ENCODE data around the gene C9orf152.

The C9orf152 gene

DNA sequence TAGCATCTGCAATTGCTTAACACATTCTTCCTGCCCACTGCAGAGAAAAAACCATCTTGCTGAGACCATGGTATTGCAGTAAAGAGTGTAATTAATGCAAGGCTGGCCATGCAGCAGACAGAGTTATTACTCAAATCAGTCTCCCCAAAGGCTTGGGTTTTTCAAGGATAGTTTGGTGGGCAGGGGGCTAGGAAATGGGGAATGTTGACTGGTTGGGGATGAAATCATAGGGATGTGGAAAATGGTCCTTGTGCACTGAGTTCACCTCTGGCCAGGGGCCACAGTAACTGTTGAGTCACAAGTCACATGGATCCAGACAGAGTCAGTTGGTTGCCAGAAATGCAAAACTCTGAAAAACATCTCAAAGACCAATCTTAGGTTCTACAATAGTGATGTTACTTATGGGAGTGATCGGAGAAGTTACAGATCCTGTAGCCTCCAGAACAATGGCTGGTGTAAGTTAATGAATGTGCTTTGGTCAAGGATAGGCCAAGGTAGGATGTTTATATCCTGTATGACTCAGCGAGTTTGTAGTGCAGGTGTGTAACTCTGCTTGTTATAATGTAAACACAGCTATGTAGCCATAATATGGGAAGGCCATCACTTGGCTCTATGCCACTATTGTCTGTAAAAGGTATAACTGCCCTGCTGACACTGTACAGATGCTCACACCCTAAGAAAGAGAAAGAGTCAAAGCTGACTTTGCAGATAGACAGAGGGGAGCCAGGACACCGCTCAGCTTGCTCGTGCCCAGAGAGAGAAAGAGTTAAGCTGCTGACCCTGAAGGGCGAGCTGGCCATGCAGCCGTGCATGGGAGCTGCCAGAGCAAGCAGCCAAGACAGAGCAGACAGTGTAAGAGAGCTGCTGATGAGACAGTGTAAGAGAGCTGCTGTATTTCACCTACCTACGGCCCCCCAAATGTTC, 27.2 kb downstream of the C9orf152 start:
- peak; percentile 80 for DNase-seq (ENCODE audit: low read depth)

DNA sequence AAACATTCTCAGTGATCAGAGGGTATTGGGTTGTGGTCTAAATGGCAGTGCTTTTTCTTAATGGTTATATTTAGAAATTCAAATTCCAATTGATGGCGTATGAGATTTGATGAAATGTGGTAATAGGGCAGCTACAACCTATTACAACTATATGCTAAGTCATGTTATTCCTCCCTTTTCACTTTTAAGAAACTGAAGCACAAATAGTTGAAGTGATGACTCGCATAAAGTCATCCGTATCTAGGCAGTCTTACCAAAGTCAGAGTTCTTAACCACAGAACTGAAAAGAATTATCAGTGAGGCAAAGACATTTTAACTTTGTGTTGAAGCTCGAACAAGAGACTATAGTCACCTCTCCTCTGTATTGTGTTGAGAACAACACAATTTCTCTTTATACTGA, 28.2 kb downstream of the C9orf152 start:
- DNase-seq (ENCODE audit: low read depth), result peak; percentile 87

GRCh38 chr9:110178281-110178680, 29.7 kb downstream of the C9orf152 start:
- DNase-seq (ENCODE audit: low read depth), result no peak

DNA sequence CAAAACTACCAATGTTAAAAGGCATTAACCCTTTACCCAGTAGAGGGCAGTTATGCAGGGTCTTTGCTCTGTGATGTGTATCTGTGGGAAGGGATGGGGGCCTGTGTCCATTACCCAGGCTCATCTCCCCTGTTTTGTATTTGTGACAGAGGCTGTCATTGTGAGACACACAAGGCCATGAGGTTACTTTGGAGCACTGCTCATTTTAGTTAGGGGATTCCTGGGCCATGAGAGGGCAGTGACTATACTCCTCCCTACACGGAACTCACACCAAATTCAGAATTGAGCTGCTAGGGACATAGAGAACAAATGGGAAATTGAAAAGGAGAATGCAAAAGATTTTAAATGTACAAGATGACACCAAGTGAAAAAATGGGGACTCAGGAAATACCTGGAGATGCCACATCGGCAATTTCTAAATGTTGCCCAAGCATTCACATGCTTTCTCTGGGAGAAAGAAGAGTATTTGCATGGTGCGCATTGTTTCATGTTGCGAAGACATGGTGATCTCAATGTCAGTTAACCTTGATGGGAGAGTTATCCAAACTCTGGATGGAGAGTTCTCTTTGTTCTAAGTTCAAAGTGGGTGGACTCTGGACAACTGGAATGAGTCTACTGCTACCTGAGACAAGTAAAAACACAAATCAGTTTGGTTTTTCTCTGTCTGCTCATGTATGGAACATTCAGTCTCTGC, 32.5 kb downstream of the C9orf152 start:
- no peak for DNase-seq (ENCODE audit: low read depth)

- no peak for DNase-seq (ENCODE audit: low read depth)
These were observed 34.7 kb downstream of the C9orf152 start for GRCh38 chr9:110173322-110173642.

GRCh38 chr9:110170357-110171257, 37.4 kb downstream of the C9orf152 start:
- no peak for DNase-seq (ENCODE audit: low read depth)

DNA sequence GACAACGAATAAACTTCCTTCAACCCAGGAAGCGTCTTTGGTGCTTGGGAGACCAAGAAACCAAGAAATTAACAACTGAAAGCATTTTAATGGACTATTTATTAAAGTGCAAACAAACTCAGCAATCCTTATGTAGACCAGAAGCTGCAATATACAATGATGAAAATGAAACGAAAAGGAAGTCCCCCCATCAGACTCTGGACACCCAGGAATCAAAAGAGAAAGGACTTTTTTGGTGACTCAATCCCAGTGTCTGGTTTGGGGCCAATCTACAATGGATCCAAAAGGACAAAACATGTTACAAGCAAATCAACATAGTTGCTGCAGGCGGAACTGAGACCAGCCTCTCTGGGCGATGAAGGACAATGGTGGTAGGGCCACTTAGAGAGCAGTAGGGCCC, 39.5 kb downstream of the C9orf152 start:
- DNase-seq (ENCODE audit: low read depth), result no peak

DNA sequence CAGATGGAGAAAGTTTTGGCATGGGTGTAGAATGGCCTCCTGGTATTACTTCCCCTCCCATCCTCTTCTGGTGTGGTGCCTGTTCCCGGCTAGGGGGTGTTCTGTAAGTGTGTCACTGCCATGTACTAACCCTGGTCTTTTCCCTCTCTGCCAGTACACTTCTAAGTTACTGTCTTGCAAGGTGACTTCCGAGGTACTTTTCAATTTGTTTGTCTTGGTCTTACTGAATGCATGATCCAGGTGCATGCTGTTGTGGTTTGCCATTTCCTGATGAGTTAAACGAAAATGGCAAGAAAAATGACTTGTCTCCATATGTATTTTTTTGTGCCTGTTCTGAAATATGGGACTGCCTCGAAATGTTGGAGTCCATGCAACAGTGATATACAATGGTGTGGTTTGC, 46.0 kb downstream of the C9orf152 start:
- DNase-seq (ENCODE audit: low read depth), result no peak

GRCh38 chr9:110160685-110161084, 47.3 kb downstream of the C9orf152 start:
- DNase-seq (ENCODE audit: low read depth), result no peak

DNA sequence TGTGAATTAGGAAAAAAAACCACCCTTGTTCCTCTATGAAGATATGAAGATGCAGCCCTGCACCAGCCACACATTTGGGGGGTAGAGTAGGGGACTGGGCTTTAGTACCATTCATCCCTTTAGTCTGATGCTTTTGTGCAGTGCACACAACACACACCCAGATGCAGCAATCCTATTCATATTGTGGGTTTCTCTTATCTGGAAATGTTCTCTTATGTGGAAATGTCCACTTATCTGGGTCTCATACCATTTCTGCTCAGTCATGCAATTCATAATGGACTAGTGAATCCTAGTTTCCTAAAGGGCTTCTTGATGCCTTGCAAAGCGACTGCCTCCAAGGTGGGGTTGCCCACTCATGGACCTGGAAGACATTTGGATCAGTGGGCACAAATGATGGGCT, 47.8 kb downstream of the C9orf152 start:
- peak; percentile 62 for DNase-seq (ENCODE audit: low read depth)

- no peak for DNase-seq (ENCODE audit: low read depth)
These were observed 49.9 kb downstream of the C9orf152 start for GRCh38 chr9:110157823-110158664.

GRCh38 chr9:110156902-110157301, 51.1 kb downstream of the C9orf152 start:
- DNase-seq (ENCODE audit: low read depth), result peak; percentile 47

DNA sequence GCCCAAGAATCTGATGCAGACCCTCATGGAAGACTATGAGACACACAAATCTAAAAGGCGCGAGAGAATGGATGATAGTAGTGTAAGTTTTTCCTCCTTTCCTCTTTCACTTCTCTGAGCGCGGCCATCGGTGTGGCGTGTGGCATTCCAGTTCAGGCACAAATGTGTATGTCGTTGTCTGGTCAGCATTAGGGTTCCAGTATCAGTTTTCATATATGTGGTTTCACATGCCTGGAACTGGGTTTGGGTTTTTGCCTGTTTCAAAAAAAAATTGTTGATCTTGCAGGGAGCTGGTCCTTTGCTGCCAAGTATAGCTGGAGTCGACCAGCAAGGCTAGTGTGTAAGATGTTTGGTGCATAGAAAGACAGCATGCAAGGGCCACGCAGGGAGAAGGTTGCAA, 51.5 kb downstream of the C9orf152 start:
- DNase-seq (ENCODE audit: low read depth), result no peak

DNA sequence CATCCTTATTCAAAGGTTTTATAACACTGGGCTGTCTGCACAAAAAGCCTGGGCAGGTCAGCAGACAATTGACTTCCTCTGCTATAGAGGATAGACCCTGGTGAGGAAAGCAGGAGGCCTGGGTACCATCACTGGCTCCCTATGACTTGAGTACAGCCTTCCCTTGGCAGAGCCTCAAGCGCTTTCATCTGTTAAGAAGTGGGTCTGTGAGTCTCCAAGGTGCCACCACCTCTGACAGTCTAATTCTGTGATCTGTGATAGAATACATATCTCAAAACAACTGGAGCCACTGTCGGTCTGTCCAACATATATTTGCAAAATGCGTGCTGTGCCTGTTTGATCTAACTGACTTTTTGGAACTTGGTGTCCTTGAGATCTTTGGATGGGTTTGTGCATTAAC, 52.2 kb downstream of the C9orf152 start:
- DNase-seq (ENCODE audit: low read depth), result no peak

DNA sequence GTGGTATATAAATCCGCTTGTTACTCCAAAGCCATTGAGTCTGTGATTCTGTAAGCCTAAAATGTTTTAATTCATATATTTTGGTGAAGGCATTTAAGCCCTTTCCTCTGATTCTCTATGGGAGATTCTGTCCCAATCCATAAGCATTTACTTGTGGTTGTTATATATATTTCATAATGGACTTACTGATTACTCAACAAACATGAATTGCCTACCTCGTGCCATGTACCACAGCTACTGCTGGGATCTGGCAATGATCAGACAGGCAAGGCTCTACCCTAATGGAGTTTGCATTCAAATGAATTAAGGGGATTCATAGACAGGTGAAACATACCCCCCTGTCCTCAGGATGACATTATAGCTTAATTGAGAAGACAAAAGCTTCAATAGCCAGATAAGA, 54.5 kb downstream of the C9orf152 start:
- DNase-seq (ENCODE audit: low read depth), result peak; percentile 41

DNA sequence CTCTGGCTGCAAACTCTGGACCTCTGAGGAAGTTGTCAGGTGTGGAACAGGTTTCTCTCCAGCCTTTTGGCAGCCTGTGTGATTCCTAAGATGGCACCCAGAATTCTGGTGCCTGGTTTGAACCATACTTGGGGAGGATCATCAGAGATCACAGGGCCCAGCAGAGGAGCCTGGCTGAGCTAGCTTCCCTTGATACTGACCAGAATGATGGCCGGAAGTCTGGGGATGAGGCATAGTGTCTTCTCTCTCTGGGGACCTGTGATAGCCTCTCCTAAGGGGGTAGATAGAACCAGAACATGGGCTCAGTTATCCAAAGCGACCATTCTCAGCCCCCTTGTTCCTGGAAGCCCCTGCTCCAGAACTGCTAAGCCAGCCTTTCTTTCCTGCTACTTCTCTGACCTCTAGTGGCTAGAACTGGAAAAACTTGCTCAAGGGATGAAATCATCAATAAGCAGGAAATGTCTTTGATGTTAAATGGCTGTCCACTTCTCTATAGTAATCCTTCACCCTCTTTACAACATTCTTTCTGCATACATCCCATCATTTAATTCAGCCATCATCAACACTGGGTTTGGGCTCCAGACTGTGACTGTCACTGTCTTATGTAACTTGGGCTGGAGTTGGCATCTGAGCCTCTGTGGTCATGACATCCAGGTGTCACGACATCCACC, 55.1 kb downstream of the C9orf152 start:
- DNase-seq (ENCODE audit: low read depth), result peak; percentile 57
